Osteoblast (primary cell): ENCODE data around the gene PTPN14. TPM values are rescaled to one million over a fixed set of nuclear protein-coding genes. Genes with fewer than 3 reads are reported as not detected.

Experiments
- DNase-seq: peaks from one replicate; pipeline ENCODE4 v3.0.0; 2011; ENCODE audit warnings: low spot score, mixed read lengths; ENCODE audit not compliant: insufficient read length; ENCODE audit errors: missing footprints
- H2AFZ ChIP-seq: 2 replicates; pipeline ENCODE4 v1.6.0; 2011; ENCODE audit warnings: mild to moderate bottlenecking, low read length
- H3K27ac ChIP-seq: 2 replicates; pipeline ENCODE4 v1.5.1; 2011; ENCODE audit warnings: mild to moderate bottlenecking, low read depth, low read length, moderate library complexity
- H3K27me3 ChIP-seq: 2 replicates; pipeline ENCODE4 v1.6.0; 2012; ENCODE audit warnings: mild to moderate bottlenecking, control low read depth, inconsistent platforms, low read length, moderate library complexity; ENCODE audit not compliant: insufficient read depth
- H3K36me3 ChIP-seq: 2 replicates; pipeline ENCODE4 v1.5.1; 2011; ENCODE audit warnings: mild to moderate bottlenecking, low read length, control low read depth, moderate library complexity; ENCODE audit not compliant: insufficient read depth
- H3K4me1 ChIP-seq: 2 replicates; pipeline ENCODE4 v1.5.1; 2011; ENCODE audit warnings: mild to moderate bottlenecking, low read length, control low read depth, moderate library complexity; ENCODE audit not compliant: insufficient read depth
- H3K4me2 ChIP-seq: 2 replicates; pipeline ENCODE4 v1.6.0; 2011; ENCODE audit warnings: mild to moderate bottlenecking, low read length; ENCODE audit not compliant: insufficient read depth
- H3K4me3 ChIP-seq: fragments of 200-600 bp; sonication (generic); 3 replicates; pipeline ENCODE4 v1.5.1; 2012; ENCODE audit warnings: mild to moderate bottlenecking, low read length, inconsistent platforms; ENCODE audit not compliant: insufficient read depth
- H3K79me2 ChIP-seq: 2 replicates; pipeline ENCODE4 v1.6.0; 2012; ENCODE audit warnings: mild to moderate bottlenecking, low read length, control low read depth, inconsistent platforms; ENCODE audit not compliant: insufficient read depth
- H3K9me3 ChIP-seq: 2 replicates; pipeline ENCODE4 v1.5.1; 2011; ENCODE audit warnings: low read depth, low read length, control low read depth
- H4K20me1 ChIP-seq: 2 replicates; pipeline ENCODE4 v1.6.0; 2012; ENCODE audit warnings: mild to moderate bottlenecking, low read length, control low read depth; ENCODE audit not compliant: insufficient read depth
- total RNA-seq: library from RNA; depleted of rRNA; stranded (reverse); fragments of >200 nt; gene quantifications from 2 replicates; pipeline ENCODE4 v1.2.3, GENCODE V29; 2012
- TF ChIP-seq, protein P1 (sequence below): IDR thresholded peaks from 2 replicates; pipeline ENCODE4 v1.5.1; 2011; ENCODE audit warnings: mild to moderate bottlenecking, low read depth, low read length, moderate library complexity; ENCODE audit errors: extremely low read depth

The PTPN14 gene
- total RNA-seq, 1 donor: 131 TPM

DNA sequence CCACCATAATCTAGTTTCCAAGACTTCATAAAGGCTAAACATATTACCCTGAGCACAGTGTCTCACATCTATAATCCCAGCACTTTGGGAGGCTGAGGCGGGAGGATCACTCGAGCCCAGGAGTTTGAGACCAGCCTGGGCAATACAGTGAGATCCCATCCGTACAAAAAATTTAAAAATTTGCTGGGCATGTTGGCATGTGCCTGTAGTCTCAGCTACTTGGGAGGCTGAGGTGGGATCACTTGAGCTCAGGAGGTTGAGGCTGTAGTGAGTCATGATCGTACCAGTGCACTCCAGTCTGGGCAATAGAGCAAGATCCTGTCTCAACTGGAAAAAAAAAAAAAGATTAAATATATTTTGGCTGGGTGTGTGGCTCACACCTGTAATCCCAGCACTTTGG lies 90.1 kb downstream of the PTPN14 start:
- TF ChIP-seq, protein P1, sequence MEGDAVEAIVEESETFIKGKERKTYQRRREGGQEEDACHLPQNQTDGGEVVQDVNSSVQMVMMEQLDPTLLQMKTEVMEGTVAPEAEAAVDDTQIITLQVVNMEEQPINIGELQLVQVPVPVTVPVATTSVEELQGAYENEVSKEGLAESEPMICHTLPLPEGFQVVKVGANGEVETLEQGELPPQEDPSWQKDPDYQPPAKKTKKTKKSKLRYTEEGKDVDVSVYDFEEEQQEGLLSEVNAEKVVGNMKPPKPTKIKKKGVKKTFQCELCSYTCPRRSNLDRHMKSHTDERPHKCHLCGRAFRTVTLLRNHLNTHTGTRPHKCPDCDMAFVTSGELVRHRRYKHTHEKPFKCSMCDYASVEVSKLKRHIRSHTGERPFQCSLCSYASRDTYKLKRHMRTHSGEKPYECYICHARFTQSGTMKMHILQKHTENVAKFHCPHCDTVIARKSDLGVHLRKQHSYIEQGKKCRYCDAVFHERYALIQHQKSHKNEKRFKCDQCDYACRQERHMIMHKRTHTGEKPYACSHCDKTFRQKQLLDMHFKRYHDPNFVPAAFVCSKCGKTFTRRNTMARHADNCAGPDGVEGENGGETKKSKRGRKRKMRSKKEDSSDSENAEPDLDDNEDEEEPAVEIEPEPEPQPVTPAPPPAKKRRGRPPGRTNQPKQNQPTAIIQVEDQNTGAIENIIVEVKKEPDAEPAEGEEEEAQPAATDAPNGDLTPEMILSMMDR: no peak
- no peaks in the 10 kb centered on the region for H3K9me3 ChIP-seq
- H3K36me3 ChIP-seq: peaks cover 39% of the 10 kb centered on the region
- no peak overlapping the region for H3K4me3 ChIP-seq
- H3K27ac ChIP-seq: no peak overlapping the region
- DNase-seq: no peak
- no peak overlapping the region for H3K4me2 ChIP-seq
- H3K4me1 ChIP-seq: peaks cover 37% of the 10 kb centered on the region
- H3K79me2 ChIP-seq: peaks cover 98% of the 10 kb centered on the region
- H4K20me1 ChIP-seq: peaks cover 10% of the 10 kb centered on the region
- no peak overlapping the region for H2AFZ ChIP-seq
- H3K27me3 ChIP-seq: no peaks in the 10 kb centered on the region

DNA sequence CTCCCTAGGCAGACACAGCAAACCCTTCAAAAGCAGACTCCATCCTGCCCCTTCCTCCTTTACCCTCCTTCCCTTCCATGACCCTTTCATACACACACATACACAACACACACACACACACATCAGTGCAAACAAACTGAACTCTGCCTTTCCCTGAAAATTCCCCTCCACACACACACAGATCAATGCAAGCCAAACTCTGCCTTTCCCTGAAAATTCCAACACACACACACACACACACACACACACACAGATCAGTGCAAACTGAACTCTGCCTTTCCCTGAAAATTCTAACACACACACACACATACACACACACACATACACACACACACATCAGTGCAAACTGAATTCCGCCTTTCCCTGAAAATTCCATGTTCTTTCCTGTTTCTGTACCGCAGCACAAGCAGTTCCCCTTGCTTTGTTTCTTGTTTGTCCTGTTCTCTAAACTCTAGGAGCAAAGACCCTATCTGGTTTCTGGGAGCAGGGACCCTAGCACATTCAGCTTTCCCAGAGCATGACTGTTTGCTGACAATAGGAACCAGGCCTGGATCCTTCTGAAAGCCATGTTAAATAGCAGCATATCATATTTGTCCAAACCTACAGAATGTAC lies 91.0 kb downstream of the PTPN14 start:
- peak overlapping the region; percentile 6 for H3K27ac ChIP-seq
- H3K4me1 ChIP-seq: peaks cover 46% of the 10 kb centered on the region
- peaks cover 98% of the 10 kb centered on the region for H3K79me2 ChIP-seq
- no peak overlapping the region for H2AFZ ChIP-seq
- H3K4me2 ChIP-seq: no peak overlapping the region
- peaks cover 39% of the 10 kb centered on the region for H3K36me3 ChIP-seq
- DNase-seq: no peak
- H3K27me3 ChIP-seq: no peaks in the 10 kb centered on the region
- H3K9me3 ChIP-seq: no peaks in the 10 kb centered on the region
- H4K20me1 ChIP-seq: peaks cover 10% of the 10 kb centered on the region
- no peak overlapping the region for H3K4me3 ChIP-seq
- TF ChIP-seq, protein P1: no peak

DNA sequence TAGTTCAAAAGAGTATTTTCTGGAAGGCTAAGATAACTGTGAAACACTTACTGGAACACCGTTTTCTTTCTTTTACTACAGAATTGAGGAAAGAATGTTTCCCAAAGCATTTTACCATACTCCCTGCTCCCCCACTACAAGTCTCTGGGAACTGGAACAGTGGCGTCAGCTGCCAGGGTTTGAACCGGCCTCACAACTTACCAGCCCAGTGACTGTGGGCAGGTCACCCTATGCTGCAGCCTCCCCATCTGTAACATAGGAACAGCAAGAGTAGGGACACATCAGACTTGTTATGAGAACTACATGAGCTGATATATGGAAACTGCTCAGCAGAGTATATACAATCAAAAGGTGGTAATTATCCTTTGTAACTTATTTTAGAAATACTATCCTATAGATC lies 91.5 kb downstream of the PTPN14 start:
- H3K27me3 ChIP-seq: no peaks in the 10 kb centered on the region
- H4K20me1 ChIP-seq: peaks cover 8% of the 10 kb centered on the region
- no peak overlapping the region for H3K27ac ChIP-seq
- H3K4me3 ChIP-seq: no peak overlapping the region
- peaks cover 38% of the 10 kb centered on the region for H3K36me3 ChIP-seq
- H3K9me3 ChIP-seq: no peaks in the 10 kb centered on the region
- TF ChIP-seq, protein P1: no peak
- no peak for DNase-seq
- peaks cover 99% of the 10 kb centered on the region for H3K79me2 ChIP-seq
- no peak overlapping the region for H2AFZ ChIP-seq
- peaks cover 52% of the 10 kb centered on the region for H3K4me1 ChIP-seq
- H3K4me2 ChIP-seq: no peak overlapping the region

DNA sequence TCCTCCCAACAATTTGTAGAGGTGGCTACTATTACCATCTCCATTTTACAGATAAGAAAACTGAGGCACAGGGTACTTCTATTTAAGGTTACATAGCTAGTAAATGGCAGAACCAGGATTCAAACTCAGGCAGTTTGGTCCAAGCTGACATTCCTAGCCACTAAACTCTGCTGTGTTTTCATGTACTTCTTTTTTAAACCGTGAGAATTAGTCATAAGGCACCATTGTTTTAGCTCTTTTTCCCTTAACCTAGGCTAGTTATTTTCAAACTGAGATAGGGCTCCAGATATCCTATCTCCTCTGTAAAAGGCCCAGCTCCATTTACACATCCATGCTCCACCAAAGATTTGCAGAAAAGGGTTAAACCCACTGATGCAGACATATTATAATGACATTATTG lies 92.9 kb downstream of the PTPN14 start:
- peak overlapping the region; percentile 55 for H3K27ac ChIP-seq
- peaks cover 99% of the 10 kb centered on the region for H3K79me2 ChIP-seq
- no peaks in the 10 kb centered on the region for H3K9me3 ChIP-seq
- H3K4me2 ChIP-seq: no peak overlapping the region
- peaks cover 53% of the 10 kb centered on the region for H3K4me1 ChIP-seq
- H3K4me3 ChIP-seq: no peak overlapping the region
- H3K36me3 ChIP-seq: peaks cover 27% of the 10 kb centered on the region
- DNase-seq: no peak
- TF ChIP-seq, protein P1: no peak
- H4K20me1 ChIP-seq: no peaks in the 10 kb centered on the region
- H2AFZ ChIP-seq: no peak overlapping the region
- H3K27me3 ChIP-seq: no peaks in the 10 kb centered on the region
